Activated T-helper 17 cell treated with anti-CD3 and anti-CD28 coated beads, Interleukin-2, amount 50 U/mL, for 72 hours (primary cell): ENCODE results near the gene MAP3K21. TPM values are rescaled to one million over a fixed set of nuclear protein-coding genes. Genes with fewer than 3 reads are reported as not detected.

Experiments used
- ATAC-seq: fragments of 150-1000 bp; cut with Tn5 transposase; replicated peaks from 2 replicates; pipeline ENCODE4 v1.10.0; 2021; ENCODE audit warnings: mild to moderate bottlenecking, moderate library complexity
- H3K27ac Mint-ChIP-seq: one replicate; pipeline ENCODE4 v1.8.0; 2022; ENCODE audit warnings: mixed read lengths
- H3K27me3 Mint-ChIP-seq: one replicate; pipeline ENCODE4 v1.8.0; 2022; ENCODE audit warnings: mixed read lengths
- H3K36me3 Mint-ChIP-seq: one replicate; pipeline ENCODE4 v1.8.0; 2022; ENCODE audit warnings: low read depth, mild to moderate bottlenecking, mixed read lengths
- H3K4me1 Mint-ChIP-seq: one replicate; pipeline ENCODE4 v1.8.0; 2022; ENCODE audit warnings: mixed read lengths
- H3K4me3 Mint-ChIP-seq: one replicate; pipeline ENCODE4 v1.8.0; 2022; ENCODE audit warnings: mild to moderate bottlenecking, mixed read lengths
- H3K9me3 Mint-ChIP-seq: one replicate; pipeline ENCODE4 v1.8.0; 2022; ENCODE audit warnings: mixed read lengths
- total RNA-seq, 2 donors: library from RNA; stranded (reverse); gene quantifications; one replicate each; pipeline ENCODE4 v1.2.3, GENCODE V29; 2022

The MAP3K21 gene
- total RNA-seq, 2 donors from 2014 or later = 7.3 to 17.7 TPM

DNA sequence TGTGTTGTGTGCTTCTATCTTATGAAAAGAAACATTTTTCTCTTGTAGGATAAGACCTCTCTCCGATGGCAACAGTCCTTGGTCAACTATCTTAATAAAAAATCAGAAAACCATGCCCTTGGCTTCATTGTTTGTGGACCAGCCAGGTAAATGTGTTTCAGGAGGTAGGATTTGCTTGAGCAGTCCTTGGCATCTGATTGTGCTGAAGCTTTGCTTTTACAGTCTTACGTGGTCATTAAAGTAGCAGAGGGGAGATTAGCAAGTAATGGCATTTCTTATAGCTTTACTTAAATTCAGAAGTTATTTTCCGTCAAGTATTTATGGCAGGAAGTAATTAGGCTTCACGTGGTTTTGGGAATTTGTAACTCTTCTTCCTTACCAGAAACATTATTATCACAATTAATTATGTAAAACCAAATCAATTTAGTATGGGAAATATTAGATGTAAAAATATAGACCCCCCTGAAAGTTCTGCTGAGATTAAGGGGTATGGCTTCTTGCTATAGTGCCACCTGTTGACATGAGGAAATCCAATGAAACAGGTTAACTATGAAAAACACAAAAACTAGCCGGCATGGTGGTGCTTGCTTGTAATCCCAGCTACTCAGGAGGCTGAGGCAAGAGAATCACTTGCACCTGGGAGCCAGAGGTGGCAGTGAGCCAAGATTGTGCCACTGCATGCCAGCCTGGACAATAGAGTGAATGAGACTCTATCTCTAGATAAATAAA lies 49.0 kb downstream of the MAP3K21 start:
- Mint-ChIP-seq H3K4me1 (peaks cover 11% of the 10 kb centered on the region), H3K36me3 (peaks cover 5% of the 10 kb centered on the region), H3K27me3 (no peaks in the 10 kb centered on the region), H3K27ac (no peak overlapping the region), H3K9me3 (no peaks in the 10 kb centered on the region), H3K4me3 (no peak overlapping the region)
- no peak for ATAC-seq

DNA sequence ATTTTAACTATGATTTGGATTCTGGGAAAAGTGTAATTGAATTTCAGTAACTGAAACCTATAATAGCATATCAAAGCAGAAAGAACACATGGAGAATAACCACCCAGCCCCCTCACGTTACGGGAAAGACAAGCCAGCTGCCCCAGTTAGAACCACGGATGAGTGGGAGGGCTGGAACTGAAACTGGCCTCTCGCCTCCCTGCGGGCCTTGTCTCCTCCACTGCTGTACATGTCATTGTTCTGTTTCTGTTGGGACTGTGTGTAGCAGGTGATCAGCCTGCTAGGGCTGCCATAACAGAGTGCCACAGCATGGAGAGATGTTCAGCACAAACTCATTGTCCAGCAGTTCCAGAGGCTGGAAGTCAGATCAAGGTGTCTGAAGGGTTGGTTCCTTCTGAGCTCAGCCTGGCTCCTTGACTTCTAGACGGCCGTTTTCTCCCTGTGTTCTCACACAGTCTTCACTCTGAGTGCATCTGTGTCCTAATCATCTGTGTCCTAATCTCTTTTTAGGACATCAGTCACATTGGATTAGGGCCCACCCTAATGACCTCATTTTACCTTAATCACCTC lies 52.4 kb downstream of the MAP3K21 start:
- Mint-ChIP-seq H3K9me3 (no peaks in the 10 kb centered on the region), H3K27ac (peak overlapping the region; percentile 69), H3K27me3 (no peaks in the 10 kb centered on the region), H3K4me1 (no peaks in the 10 kb centered on the region), H3K4me3 (peak overlapping the region; percentile 17), H3K36me3 (peaks cover 22% of the 10 kb centered on the region)
- ATAC-seq = peak; percentile 92

DNA sequence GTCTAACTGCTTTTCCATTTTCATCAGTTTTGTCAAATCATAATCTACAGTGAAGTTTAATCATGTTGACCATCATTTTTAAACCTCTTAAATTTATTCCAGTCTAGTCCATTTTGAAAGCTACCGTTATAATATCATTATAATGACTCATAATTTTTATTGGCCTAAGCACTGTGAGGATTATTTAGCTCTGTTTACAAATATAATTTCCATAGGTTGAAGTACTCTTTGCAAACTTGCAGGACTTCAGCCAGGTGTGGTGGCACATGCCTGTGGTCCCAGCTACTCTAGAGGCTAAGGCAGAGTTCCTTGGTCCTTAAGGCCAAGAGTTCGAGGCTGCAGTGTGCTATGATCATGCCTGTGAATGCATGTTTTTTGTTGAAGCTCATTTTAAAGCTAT lies 54.3 kb downstream of the MAP3K21 start:
- Mint-ChIP-seq H3K9me3 (no peaks in the 10 kb centered on the region), H3K36me3 (peaks cover 17% of the 10 kb centered on the region), H3K4me3 (no peak overlapping the region), H3K27ac (no peak overlapping the region), H3K4me1 (no peaks in the 10 kb centered on the region), H3K27me3 (no peaks in the 10 kb centered on the region)
- ATAC-seq = no peak

DNA sequence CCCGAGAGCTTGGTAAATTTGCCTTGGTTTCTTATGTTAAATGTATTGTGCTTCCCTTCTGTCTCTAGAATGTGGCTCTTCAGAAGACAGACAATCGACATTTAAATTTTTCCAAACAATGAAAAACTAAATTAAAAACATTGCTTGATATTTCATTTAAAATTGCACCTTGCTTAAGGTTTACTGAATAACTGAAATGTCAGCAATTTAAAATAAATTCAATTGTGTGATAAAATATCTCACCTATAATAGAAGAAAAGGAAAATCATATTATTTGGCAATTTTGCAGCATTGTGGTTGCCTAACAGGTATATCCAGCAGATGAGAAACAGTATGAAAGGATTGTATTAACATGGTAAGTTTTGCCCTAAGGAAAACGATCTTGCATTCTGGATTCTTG lies 56.5 kb downstream of the MAP3K21 start:
- peaks cover 17% of the 10 kb centered on the region for H3K36me3 Mint-ChIP-seq
- H3K27me3 Mint-ChIP-seq = no peaks in the 10 kb centered on the region
- no peaks in the 10 kb centered on the region for H3K4me1 Mint-ChIP-seq
- no peak overlapping the region for H3K4me3 Mint-ChIP-seq
- no peaks in the 10 kb centered on the region for H3K9me3 Mint-ChIP-seq
- H3K27ac Mint-ChIP-seq = no peak overlapping the region
- no peak for ATAC-seq

DNA sequence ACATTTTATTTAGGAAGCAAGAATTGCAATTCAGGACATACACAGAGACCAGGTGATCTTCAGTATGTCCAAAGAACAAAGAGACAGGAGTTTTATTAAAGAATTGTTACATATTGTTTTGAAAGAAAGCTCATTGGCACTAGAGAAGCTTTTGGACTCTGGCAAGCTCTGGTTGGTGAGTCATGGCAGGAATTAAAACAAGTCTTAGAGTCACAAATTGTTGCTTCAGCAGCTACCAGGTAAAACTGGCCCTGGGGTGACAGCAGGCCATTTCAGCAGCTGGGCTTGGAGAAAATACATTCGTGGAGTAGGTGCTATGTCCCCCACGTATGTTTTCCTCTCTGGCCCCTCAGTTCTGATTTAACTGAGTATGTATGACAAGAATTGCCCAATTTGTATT lies 58.8 kb downstream of the MAP3K21 start:
- Mint-ChIP-seq H3K27me3 (peaks cover 9% of the 10 kb centered on the region), H3K4me3 (no peak overlapping the region), H3K9me3 (no peaks in the 10 kb centered on the region), H3K36me3 (peaks cover 17% of the 10 kb centered on the region), H3K27ac (no peak overlapping the region), H3K4me1 (no peaks in the 10 kb centered on the region)
- no peak for ATAC-seq

DNA sequence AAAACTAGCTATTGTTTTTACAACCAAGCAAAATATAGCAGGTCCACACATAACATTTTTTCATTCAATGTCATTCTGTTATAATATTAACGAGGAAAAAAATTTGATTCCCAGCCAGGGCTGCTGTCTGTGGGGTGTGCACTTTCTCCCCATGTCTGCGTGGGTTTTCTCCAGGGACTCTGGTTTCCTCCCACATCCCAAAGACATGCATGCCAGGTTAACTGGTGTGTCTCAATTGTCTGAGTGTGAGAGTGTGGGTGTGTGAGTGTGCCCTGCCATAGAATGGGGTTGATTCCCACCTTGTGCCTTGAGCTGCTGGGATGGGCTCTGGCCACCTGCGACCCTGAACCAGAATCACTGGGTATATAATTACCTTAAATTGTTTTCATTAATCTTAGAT lies 60.1 kb downstream of the MAP3K21 start:
- Mint-ChIP-seq H3K27me3 (peaks cover 16% of the 10 kb centered on the region), H3K9me3 (no peaks in the 10 kb centered on the region), H3K4me3 (no peak overlapping the region), H3K36me3 (peaks cover 11% of the 10 kb centered on the region), H3K27ac (no peak overlapping the region), H3K4me1 (no peaks in the 10 kb centered on the region)
- no peak for ATAC-seq

DNA sequence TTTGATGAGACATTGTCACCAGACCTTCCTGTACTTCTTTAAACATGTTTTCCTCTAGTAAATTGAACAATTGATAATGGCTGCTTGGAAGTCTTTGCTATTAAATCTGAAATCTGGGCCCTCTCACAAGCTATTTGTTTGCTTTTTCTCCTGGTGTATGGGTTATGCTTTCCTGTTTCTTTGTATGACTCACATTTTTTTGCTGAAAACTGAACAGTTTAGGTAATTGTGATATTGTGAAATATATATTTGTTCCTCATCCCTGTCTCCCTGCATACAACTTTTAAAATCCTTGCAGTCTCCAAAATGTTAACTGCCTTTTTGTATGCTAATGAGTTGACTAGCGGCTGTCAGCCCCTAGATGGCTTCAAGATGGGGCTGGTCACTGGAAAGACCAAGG lies 61.6 kb downstream of the MAP3K21 start:
- no peak for ATAC-seq
- H3K36me3 Mint-ChIP-seq = no peaks in the 10 kb centered on the region
- peaks cover 22% of the 10 kb centered on the region for H3K27me3 Mint-ChIP-seq
- no peaks in the 10 kb centered on the region for H3K9me3 Mint-ChIP-seq
- H3K4me3 Mint-ChIP-seq = no peak overlapping the region
- H3K4me1 Mint-ChIP-seq = no peaks in the 10 kb centered on the region
- H3K27ac Mint-ChIP-seq = no peak overlapping the region

DNA sequence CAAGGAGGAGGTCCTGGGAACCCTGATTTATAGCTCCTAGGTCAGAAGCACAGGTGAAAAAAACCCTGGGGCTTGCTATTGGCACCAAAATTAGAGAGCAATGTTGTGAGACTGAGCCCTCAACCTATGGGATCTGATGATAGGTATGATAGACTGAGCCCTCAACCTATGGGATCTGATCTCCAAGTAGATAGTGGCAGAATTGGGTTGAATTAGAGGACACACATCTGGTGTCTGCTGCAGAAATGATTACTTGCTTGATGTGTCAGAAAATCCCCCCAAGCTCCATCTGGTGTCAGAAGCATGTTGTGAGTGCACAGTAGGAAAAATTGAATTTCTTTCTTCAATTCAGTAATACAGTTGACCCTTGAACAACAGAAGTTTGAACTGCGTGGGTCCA lies 62.4 kb downstream of the MAP3K21 start:
- H3K9me3 Mint-ChIP-seq = no peaks in the 10 kb centered on the region
- no peak overlapping the region for H3K4me3 Mint-ChIP-seq
- H3K27ac Mint-ChIP-seq = no peak overlapping the region
- no peak for ATAC-seq
- H3K36me3 Mint-ChIP-seq = no peaks in the 10 kb centered on the region
- peaks cover 22% of the 10 kb centered on the region for H3K27me3 Mint-ChIP-seq
- no peaks in the 10 kb centered on the region for H3K4me1 Mint-ChIP-seq

DNA sequence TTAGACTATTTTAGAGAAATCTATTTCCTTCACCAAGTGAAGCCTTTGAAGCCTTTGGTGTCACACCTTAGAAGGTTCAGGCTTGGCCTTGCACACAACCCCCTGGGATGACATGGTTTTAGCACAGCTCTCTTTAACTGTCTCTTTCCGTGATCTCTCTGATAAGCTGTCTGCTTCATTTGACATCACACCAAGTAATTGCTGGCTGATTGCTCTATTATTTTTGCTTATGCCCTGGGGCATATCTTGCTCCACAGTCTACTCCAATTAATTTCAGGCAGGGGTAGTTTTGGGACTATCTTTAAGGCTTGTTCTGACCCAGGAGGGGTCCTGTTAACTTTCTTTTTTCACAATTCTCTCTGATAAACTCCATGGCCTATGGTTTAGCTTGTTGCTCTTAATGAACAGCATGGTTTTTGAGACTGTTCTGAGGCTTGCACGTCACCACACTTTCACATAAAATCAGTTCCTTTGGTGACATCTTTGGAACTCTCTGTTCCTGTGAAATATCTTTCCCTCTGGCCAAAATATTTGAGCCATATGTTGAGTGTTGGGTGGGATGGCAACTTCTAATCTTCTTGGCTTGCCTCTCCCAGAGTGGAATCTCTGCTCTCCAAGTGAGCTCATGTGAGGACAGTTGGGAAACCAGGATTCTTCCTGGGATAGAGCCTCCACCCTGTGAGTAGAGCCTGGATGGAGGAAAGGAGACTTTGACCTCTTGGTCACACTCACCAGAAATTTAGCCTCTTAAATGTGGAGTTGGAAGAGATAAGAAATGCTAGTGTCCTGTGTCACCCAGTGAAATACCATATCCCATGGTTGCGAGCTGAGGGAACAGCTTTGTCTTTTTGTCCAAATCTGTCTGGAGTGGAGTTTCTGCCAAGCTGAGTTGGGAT lies 63.6 kb downstream of the MAP3K21 start:
- Mint-ChIP-seq H3K27me3 (peaks cover 22% of the 10 kb centered on the region), H3K9me3 (no peaks in the 10 kb centered on the region), H3K36me3 (no peaks in the 10 kb centered on the region), H3K27ac (no peak overlapping the region), H3K4me3 (no peak overlapping the region), H3K4me1 (no peaks in the 10 kb centered on the region)
- ATAC-seq = no peak

DNA sequence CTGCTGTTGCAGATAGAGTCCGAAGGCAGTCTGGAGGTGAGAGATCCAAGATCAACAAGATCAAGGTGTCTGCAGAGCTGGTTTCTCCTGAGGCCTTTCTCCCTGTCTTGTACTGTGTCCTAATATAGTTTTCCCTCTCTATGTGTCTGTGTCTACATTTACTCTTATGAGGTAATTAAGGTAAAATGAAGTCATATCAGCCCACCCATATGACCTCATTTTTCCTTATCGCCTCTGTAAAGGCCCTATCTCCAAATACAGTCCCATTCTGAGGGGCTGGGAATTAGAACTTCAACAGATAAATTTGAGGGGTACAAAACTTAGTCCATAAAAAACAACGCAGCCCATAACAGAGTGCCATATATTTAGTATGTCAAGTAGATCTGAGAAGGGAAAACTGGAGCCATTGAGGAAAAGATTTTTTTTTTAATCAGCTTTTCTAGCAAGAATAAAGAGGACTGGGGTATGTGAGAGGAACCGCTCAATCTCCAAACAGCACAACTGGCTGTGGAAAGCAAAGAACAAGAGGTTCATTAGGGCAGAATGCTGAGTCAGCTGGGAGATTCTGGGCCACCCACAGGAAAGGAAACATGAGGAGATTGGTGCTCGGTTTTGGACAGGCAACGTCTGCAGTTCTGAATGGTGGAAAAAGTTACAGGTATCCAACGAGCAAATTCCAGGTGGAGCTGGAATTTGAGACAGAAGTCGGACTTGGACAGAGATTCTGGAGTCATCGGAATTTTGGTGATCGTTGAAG lies 65.7 kb downstream of the MAP3K21 start:
- Mint-ChIP-seq H3K4me1 (no peaks in the 10 kb centered on the region), H3K9me3 (no peaks in the 10 kb centered on the region), H3K36me3 (no peaks in the 10 kb centered on the region), H3K27me3 (peaks cover 27% of the 10 kb centered on the region), H3K4me3 (no peak overlapping the region), H3K27ac (no peak overlapping the region)
- no peak for ATAC-seq

DNA sequence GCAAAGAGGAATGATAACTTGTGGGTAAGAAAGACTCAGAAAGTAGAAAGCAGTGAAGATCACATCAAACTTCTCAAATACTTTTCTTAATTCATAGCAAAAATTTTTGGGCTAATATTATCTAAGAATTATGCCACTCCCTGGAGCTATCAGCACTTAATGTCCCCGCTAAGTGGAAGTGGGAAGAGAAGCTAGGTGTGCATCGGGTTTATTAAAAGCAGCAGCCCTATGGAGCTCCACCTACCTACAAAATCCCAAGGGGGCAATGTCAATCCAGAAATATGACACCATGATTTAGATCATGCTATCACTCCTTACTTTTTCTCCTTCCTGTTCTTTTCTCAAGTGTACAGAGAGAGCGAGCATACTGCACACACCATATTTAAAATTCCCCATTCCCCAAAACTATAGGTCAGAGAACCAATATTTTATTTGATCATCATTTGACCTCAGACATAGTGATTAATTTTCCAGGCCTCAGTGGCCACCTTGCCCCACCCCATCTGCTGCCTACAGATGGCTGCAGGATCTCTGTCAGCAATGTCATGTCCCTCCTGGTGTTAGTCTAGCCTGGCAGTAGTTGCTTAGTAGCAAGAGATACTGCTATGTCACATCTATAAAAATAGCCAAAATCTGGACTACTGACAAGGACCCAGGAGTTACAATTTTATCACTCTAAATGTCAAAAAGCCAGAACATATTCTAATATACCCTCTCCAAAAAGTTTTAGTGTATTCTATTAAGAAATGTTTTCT lies 66.6 kb downstream of the MAP3K21 start:
- H3K36me3 Mint-ChIP-seq = no peaks in the 10 kb centered on the region
- H3K4me3 Mint-ChIP-seq = no peak overlapping the region
- no peak overlapping the region for H3K27ac Mint-ChIP-seq
- no peak for ATAC-seq
- H3K27me3 Mint-ChIP-seq = peaks cover 27% of the 10 kb centered on the region
- no peaks in the 10 kb centered on the region for H3K4me1 Mint-ChIP-seq
- H3K9me3 Mint-ChIP-seq = no peaks in the 10 kb centered on the region

DNA sequence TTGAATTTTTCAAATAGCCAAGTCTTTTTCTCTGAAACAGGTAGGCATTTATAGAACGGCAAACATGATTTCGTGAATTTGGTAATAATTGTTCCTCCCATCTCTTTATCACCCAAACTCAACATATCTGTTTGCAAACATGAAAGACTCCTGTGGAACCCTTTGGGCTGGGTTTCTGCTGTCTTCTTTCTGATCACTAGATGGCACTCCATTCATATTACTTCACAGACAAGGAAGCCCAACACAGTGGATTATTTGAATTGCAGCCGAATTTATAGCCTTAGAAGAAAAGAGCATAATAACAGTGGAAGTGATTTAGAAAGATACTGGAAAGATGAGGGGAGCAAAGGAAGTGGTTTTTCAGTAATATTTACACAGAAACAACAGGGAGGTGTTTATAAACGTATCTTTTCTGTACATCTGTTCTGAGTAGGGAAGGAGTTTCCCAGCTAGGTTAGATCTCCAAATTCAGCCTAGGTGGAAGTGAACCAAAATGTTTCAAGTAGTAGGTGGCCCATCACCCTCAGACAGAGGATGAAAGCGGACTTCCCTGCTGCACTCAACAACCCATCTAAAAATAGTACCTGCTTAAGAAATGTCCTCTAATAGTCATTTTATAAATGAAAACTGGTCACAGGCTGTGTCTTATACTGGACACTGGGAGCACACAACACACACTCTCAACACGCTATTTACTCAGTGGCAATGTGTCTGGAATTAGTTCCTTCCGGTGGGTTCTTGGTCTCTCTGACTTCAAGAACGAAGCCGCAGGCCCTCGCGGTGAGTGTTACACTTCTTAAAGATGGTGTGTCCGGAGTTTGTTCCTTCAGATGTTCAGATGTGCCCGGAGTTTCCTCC lies 67.6 kb downstream of the MAP3K21 start:
- H3K4me1 Mint-ChIP-seq = no peaks in the 10 kb centered on the region
- H3K27me3 Mint-ChIP-seq = peaks cover 26% of the 10 kb centered on the region
- no peak overlapping the region for H3K27ac Mint-ChIP-seq
- no peak overlapping the region for H3K4me3 Mint-ChIP-seq
- H3K9me3 Mint-ChIP-seq = no peaks in the 10 kb centered on the region
- H3K36me3 Mint-ChIP-seq = no peaks in the 10 kb centered on the region
- ATAC-seq = peak; percentile 73
